Measurements from ENCODE around the gene GLIS1.

DNA sequence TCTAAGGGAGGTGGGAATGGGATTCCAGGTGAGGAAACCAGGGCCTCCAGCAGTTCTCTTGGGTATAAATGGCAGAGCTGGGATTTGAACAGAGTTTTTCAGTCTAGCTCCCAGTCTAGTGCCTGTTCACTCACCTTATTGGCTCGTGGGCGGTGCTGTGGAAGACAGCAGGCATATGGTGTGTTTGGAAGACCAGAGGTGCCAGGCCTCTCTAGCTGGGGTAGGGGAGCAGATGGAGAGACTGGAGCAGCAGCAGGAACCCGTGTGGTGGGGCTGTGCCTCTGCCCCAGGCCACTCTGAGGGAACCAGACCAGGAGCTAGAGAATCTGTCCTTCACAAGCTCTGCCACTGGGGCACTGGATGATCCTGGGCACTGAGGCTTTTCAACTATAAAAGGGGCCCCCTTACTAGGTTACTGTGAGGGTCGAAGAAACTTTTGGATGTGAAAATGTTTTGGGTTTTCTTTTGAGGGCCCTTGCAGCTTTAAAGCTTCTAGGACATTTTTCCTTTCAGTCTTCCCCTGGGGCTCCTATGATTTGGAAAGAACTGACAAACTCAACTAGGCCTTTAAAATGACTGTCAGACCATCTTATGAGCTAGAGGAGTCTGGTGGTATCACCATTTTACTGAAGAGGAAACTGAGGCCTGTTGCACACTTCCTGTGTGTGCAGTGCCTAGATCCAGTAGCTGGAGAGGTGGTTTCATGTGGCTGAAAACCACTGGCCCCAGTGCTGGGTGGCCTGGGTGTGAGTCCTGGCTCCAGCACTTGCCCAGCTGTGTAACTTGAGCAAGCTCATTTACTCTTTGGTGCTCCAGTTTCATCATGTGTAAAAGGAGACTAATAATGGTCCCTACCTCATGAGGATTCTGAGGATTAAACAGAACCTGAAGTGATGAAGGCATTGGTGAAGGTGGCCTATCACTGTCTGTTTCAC is 273.7 kb downstream of the GLIS1 start:
- TF ChIP-seq POLR2AphosphoS5 (IDR thresholded peaks at IDR 0.05; ENCODE audit: low read depth): no peak
- TF ChIP-seq, protein P1, sequence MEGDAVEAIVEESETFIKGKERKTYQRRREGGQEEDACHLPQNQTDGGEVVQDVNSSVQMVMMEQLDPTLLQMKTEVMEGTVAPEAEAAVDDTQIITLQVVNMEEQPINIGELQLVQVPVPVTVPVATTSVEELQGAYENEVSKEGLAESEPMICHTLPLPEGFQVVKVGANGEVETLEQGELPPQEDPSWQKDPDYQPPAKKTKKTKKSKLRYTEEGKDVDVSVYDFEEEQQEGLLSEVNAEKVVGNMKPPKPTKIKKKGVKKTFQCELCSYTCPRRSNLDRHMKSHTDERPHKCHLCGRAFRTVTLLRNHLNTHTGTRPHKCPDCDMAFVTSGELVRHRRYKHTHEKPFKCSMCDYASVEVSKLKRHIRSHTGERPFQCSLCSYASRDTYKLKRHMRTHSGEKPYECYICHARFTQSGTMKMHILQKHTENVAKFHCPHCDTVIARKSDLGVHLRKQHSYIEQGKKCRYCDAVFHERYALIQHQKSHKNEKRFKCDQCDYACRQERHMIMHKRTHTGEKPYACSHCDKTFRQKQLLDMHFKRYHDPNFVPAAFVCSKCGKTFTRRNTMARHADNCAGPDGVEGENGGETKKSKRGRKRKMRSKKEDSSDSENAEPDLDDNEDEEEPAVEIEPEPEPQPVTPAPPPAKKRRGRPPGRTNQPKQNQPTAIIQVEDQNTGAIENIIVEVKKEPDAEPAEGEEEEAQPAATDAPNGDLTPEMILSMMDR (conservative IDR thresholded peaks at IDR 0.05; ENCODE audit: low read depth in 2 of 2): no peak
- TF ChIP-seq, protein P2, sequence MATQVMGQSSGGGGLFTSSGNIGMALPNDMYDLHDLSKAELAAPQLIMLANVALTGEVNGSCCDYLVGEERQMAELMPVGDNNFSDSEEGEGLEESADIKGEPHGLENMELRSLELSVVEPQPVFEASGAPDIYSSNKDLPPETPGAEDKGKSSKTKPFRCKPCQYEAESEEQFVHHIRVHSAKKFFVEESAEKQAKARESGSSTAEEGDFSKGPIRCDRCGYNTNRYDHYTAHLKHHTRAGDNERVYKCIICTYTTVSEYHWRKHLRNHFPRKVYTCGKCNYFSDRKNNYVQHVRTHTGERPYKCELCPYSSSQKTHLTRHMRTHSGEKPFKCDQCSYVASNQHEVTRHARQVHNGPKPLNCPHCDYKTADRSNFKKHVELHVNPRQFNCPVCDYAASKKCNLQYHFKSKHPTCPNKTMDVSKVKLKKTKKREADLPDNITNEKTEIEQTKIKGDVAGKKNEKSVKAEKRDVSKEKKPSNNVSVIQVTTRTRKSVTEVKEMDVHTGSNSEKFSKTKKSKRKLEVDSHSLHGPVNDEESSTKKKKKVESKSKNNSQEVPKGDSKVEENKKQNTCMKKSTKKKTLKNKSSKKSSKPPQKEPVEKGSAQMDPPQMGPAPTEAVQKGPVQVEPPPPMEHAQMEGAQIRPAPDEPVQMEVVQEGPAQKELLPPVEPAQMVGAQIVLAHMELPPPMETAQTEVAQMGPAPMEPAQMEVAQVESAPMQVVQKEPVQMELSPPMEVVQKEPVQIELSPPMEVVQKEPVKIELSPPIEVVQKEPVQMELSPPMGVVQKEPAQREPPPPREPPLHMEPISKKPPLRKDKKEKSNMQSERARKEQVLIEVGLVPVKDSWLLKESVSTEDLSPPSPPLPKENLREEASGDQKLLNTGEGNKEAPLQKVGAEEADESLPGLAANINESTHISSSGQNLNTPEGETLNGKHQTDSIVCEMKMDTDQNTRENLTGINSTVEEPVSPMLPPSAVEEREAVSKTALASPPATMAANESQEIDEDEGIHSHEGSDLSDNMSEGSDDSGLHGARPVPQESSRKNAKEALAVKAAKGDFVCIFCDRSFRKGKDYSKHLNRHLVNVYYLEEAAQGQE (IDR thresholded peaks at IDR 0.05; ENCODE audit: unreplicated experiment): no peak
- TF ChIP-seq EZH2 (IDR thresholded peaks at IDR 0.05; ENCODE audit: low read depth, unreplicated experiment): no peak

Data from GM23338 (cell line).